PC-3 (cell line): ENCODE measurements around the gene SNRPA.

Experiments used
- CTCF ChIP-seq: fragments of 300-600 bp; sonication (generic); conservative IDR thresholded peaks from 2 replicates; pipeline ENCODE4 v1.5.1; 2017; ENCODE audit warnings: antibody characterized with exemption, low read depth, mild to moderate bottlenecking, low read length
- EZH2phosphoT487 ChIP-seq: fragments of 300-600 bp; sonication (generic); IDR thresholded peaks from 2 replicates; pipeline ENCODE4 v1.6.1; 2018; ENCODE audit warnings: mild to moderate bottlenecking, antibody characterized with exemption, low read length, borderline replicate concordance

GRCh38 chr19:40798683-40799557, 47.9 kb downstream of the SNRPA start, which contains the start of gene EGLN2:
- TF ChIP-seq CTCF (no peak), EZH2phosphoT487 (no peak)
